ENCODE data around the gene CXCR5.

CXCR5 gene

GRCh38 chr11:118876286-118876685 is 7.4 kb upstream of the CXCR5 start:
- no peak for DNase-seq (ENCODE audit: extremely low read depth, low read depth)
- TF ChIP-seq CTCF (IDR thresholded peaks at IDR 0.05; ENCODE audit: low read depth, low read length, missing control alignments), result no peak
- no peak overlapping the region for H3K4me3 ChIP-seq (replicated peaks; ENCODE audit: low read depth, low read length)

GRCh38 chr11:118877487-118878162 is 6.1 kb upstream of the CXCR5 start:
- H3K4me3 ChIP-seq (replicated peaks; ENCODE audit: low read depth, low read length), result no peak overlapping the region
- TF ChIP-seq CTCF (IDR thresholded peaks at IDR 0.05; ENCODE audit: low read depth, low read length, missing control alignments), result no peak
- DNase-seq (ENCODE audit: extremely low read depth, low read depth), result no peak

- no peak overlapping the region for H3K4me3 ChIP-seq (replicated peaks; ENCODE audit: low read depth, low read length)
- TF ChIP-seq CTCF (IDR thresholded peaks at IDR 0.05; ENCODE audit: low read depth, low read length, missing control alignments), result no peak
- no peak for DNase-seq (ENCODE audit: extremely low read depth, low read depth)
These were observed 5.5 kb upstream of the CXCR5 start for GRCh38 chr11:118878163-118878563.

GRCh38 chr11:118881228-118881627 is 2.5 kb upstream of the CXCR5 start:
- DNase-seq (ENCODE audit: extremely low read depth, low read depth), result no peak
- no peak overlapping the region for H3K4me3 ChIP-seq (replicated peaks; ENCODE audit: low read depth, low read length)
- TF ChIP-seq CTCF (IDR thresholded peaks at IDR 0.05; ENCODE audit: low read depth, low read length, missing control alignments), result no peak

- no peak for TF ChIP-seq CTCF (IDR thresholded peaks at IDR 0.05; ENCODE audit: low read depth, low read length, missing control alignments)
- no peak overlapping the region for H3K4me3 ChIP-seq (replicated peaks; ENCODE audit: low read depth, low read length)
- DNase-seq (ENCODE audit: extremely low read depth, low read depth), result no peak
These were observed 1.2 kb upstream of the CXCR5 start for GRCh38 chr11:118882491-118882890.

GRCh38 chr11:118883004-118883367 is 706 bp upstream of the CXCR5 start:
- no peak for TF ChIP-seq CTCF (IDR thresholded peaks at IDR 0.05; ENCODE audit: low read depth, low read length, missing control alignments)
- DNase-seq (ENCODE audit: extremely low read depth, low read depth), result no peak
- H3K4me3 ChIP-seq (replicated peaks; ENCODE audit: low read depth, low read length), result no peak overlapping the region

- no peak overlapping the region for H3K4me3 ChIP-seq (replicated peaks; ENCODE audit: low read depth, low read length)
- TF ChIP-seq CTCF (IDR thresholded peaks at IDR 0.05; ENCODE audit: low read depth, low read length, missing control alignments), result no peak
- DNase-seq (ENCODE audit: extremely low read depth, low read depth), result no peak
These were observed 1.2 kb downstream of the CXCR5 start for GRCh38 chr11:118884875-118885274.
